PC-9 (cell line): Measurements from ENCODE around the gene GABRE. TPM values are rescaled to one million over a fixed set of nuclear protein-coding genes. Genes with fewer than 3 reads are reported as not detected.

Experiments used
- BruUV-seq: library from RNA; stranded (reverse); fragments of 400-500 nt; replicated peaks from 2 replicates; lab custom pipeline; 2021; lab: Mats Ljungman, UMichigan
- CTCF ChIA-PET: fragments of 300-600 bp; sonication (Branson Sonifier 250); formaldehyde crosslinking; loops from one replicate; lab custom pipeline; 2022; ENCODE audit warnings: antibody characterized with exemption; lab: Charles Lee
- POLR2A ChIA-PET: fragments of 300-600 bp; sonication (Branson Sonifier 250); formaldehyde crosslinking; loops from one replicate; lab custom pipeline; 2022; ENCODE audit warnings: antibody characterized with exemption; ENCODE audit not compliant: unreplicated experiment; lab: Charles Lee
- DNase-seq, 2 experiments: peaks; one replicate each; pipeline versions ENCODE4 v3.0.0 to v3.0.0-alpha.2; 2015 to 2022; ENCODE audit warnings: mixed read lengths in 1 of 2
- H2AFZ ChIP-seq: fragments of 200-600 bp; sonication (generic); 2 replicates; pipeline ENCODE4 v1.8.1; 2017; ENCODE audit warnings: antibody characterized with exemption
- H3F3A ChIP-seq: fragments of 200-600 bp; sonication (generic); 2 replicates; pipeline ENCODE4 v1.8.1; 2017; ENCODE audit warnings: antibody characterized with exemption, mild to moderate bottlenecking, low read depth; ENCODE audit not compliant: insufficient read depth
- H3K27ac ChIP-seq: fragments of 200-600 bp; sonication (generic); 2 replicates; pipeline ENCODE4 v1.6.1; 2016; ENCODE audit warnings: mixed run types
- H3K27me3 ChIP-seq: fragments of 200-600 bp; sonication (generic); 2 replicates; pipeline ENCODE4 v1.6.1; 2016; ENCODE audit warnings: low read depth, mixed run types; ENCODE audit not compliant: insufficient read depth
- H3K36me3 ChIP-seq: fragments of 200-600 bp; sonication (generic); 2 replicates; pipeline ENCODE4 v1.6.1; 2016; ENCODE audit warnings: low read depth, mixed run types
- H3K4me1 ChIP-seq: fragments of 200-600 bp; sonication (generic); replicated peaks from 2 replicates; pipeline ENCODE4 v1.6.1; 2016; ENCODE audit warnings: mixed run types; ENCODE audit not compliant: insufficient read depth
- H3K4me2 ChIP-seq: fragments of 200-600 bp; sonication (generic); 2 replicates; pipeline ENCODE4 v1.6.1; 2017; ENCODE audit warnings: mixed run types
- H3K4me3 ChIP-seq: fragments of 200-600 bp; sonication (generic); 2 replicates; pipeline ENCODE4 v1.6.1; 2016; ENCODE audit warnings: mixed run types
- H3K79me2 ChIP-seq: fragments of 200-600 bp; sonication (generic); 2 replicates; pipeline ENCODE4 v1.6.1; 2017; ENCODE audit warnings: low read depth, mixed run types
- H3K9me2 ChIP-seq: fragments of 200-600 bp; sonication (generic); 2 replicates; pipeline ENCODE4 v1.8.1; 2017; ENCODE audit warnings: mild to moderate bottlenecking; ENCODE audit not compliant: insufficient read depth
- H3K9me3 ChIP-seq: fragments of 200-600 bp; sonication (generic); 2 replicates; pipeline ENCODE4 v1.8.1; 2016; ENCODE audit warnings: low read depth; ENCODE audit not compliant: insufficient read depth
- H4K20me1 ChIP-seq: fragments of 200-600 bp; sonication (generic); 2 replicates; pipeline ENCODE4 v1.8.1; 2017; ENCODE audit not compliant: insufficient read depth
- CTCF ChIP-seq: fragments of 200-600 bp; sonication (generic); conservative IDR thresholded peaks from 2 replicates; pipeline ENCODE4 v1.6.1; 2017; ENCODE audit warnings: mixed run types, antibody characterized with exemption, mild to moderate bottlenecking, moderate library complexity
- EZH2 ChIP-seq: fragments of 200-600 bp; sonication (generic); IDR thresholded peaks from 2 replicates; pipeline ENCODE4 v1.8.0; 2017; ENCODE audit warnings: antibody characterized with exemption, low read depth
- intact Hi-C: fragments of 100-400 bp; cut with micrococcal nuclease; formaldehyde crosslinking; loops from one replicate; pipeline ENCODE4 v1.10.0; 2022; ENCODE audit not compliant: unreplicated experiment
- total RNA-seq: library from RNA; stranded (reverse); gene quantifications from 2 replicates; pipeline ENCODE4 v1.2.3, GENCODE V29; 2021

The GABRE gene
- total RNA-seq, 1 experiment from 2014 or later: 24.5 TPM

DNA sequence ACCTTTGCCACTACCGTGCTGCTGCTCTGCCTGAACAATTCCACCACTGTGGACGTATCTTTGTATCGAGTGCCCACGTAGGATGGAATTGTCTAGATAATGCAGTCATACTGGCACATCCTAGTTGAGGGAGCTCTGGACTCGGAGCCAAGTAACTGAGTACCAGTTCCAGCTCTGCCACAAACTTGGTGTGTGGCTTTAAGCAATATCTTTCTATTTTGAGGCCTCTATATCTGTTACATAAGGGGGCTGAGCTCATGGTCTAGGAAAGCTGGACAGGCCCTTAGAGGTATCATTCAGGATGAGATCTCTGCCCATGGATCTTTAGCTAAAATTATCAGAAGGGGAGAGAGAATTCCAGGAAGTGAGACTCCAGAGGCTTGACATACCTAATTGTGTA, 12.4 kb downstream of the GABRE start:
- no peaks in the 10 kb centered on the region for H3F3A ChIP-seq
- H4K20me1 ChIP-seq: no peaks in the 10 kb centered on the region
- CTCF ChIA-PET: no interaction called here
- no peaks in the 10 kb centered on the region for H3K79me2 ChIP-seq
- intact Hi-C loops: no loop called here
- H3K4me1 ChIP-seq: no peaks in the 10 kb centered on the region
- no TSS peak for BruUV-seq
- H3K27me3 ChIP-seq: no peaks in the 10 kb centered on the region
- no peaks in the 10 kb centered on the region for H3K9me3 ChIP-seq
- no peak overlapping the region for H3K4me3 ChIP-seq
- peaks cover 22% of the 10 kb centered on the region; the same call in 1 of the 2 replicates for H3K36me3 ChIP-seq
- POLR2A ChIA-PET: interaction anchor here (0.5 kb wide), 1 partner anchor 82 kb away, joined by 3 read pairs; no protein-coding TSS in a partner anchor
- H3K9me2 ChIP-seq: no peaks in the 10 kb centered on the region
- no peak for TF ChIP-seq EZH2
- TF ChIP-seq CTCF: no peak
- DNase-seq: no peak
- H3K27ac ChIP-seq: no peak overlapping the region
- H2AFZ ChIP-seq: no peak overlapping the region
- H3K4me2 ChIP-seq: no peak overlapping the region

DNA sequence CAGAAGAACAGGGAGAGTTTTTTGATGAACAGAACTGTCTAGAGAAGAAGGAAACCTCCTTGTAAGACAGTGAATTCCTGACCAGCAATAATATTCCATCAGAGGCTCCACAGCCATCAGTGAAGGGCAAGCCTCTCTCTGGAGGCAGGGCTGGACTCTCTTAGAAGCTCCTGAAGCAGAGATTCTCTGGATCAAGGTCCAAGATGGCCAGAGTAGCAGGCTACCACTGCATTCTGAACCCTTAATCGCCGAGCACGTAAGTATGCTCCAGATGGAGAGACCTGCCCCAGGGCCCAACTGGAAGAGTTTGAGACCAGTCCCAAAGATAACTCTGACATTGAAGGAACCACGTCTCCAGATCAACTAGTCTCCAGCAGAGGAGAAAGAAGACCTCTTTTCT, 16.4 kb downstream of the GABRE start:
- no peaks in the 10 kb centered on the region; the same call in 1 of the 2 replicates for H3K9me3 ChIP-seq
- H3F3A ChIP-seq: no peaks in the 10 kb centered on the region
- no peak overlapping the region for H3K4me2 ChIP-seq
- TF ChIP-seq CTCF (no peak), EZH2 (no peak)
- H3K27ac ChIP-seq: no peak overlapping the region
- no peaks in the 10 kb centered on the region for H4K20me1 ChIP-seq
- DNase-seq: peak in 1 of 2 experiments; percentile 32
- H3K9me2 ChIP-seq: no peaks in the 10 kb centered on the region
- no peaks in the 10 kb centered on the region for H3K27me3 ChIP-seq
- intact Hi-C loops: no loop called here
- peaks cover 31% of the 10 kb centered on the region; the same call in 1 of the 2 replicates for H3K36me3 ChIP-seq
- BruUV-seq: no TSS peak
- POLR2A ChIA-PET: no interaction called here
- H3K4me3 ChIP-seq: no peak overlapping the region
- H3K4me1 ChIP-seq: no peaks in the 10 kb centered on the region
- no peak overlapping the region for H2AFZ ChIP-seq
- no peaks in the 10 kb centered on the region for H3K79me2 ChIP-seq
- CTCF ChIA-PET: interaction anchor here (0.6 kb wide), 1 partner anchor 983 kb away, joined by 3 read pairs; no protein-coding TSS in a partner anchor

GRCh38 chrX:151954730-151955129, 19.7 kb downstream of the GABRE start:
- H3K36me3 ChIP-seq: peaks cover 27% of the 10 kb centered on the region; the same call in 1 of the 2 replicates
- no peak for DNase-seq

More at GRCh38 chrX:151954730-151955129, 19.7 kb downstream of the GABRE start:
- Histone ChIP-seq H3K9me3 (peaks cover 2% of the 10 kb centered on the region; the same call in 1 of the 2 replicates), H3K27ac (no peak overlapping the region), H2AFZ (no peak overlapping the region), H3K4me2 (no peak overlapping the region), H3F3A (0 out of 2 replicates have a peak, but pooled peaks cover 4% of the 10 kb centered on the region), H3K79me2 (no peaks in the 10 kb centered on the region), H3K4me3 (no peak overlapping the region), H3K27me3 (no peaks in the 10 kb centered on the region), H4K20me1 (no peaks in the 10 kb centered on the region), H3K4me1 (no peaks in the 10 kb centered on the region), H3K9me2 (no peaks in the 10 kb centered on the region)
- no peak for TF ChIP-seq CTCF
- no peak for TF ChIP-seq EZH2
- BruUV-seq: no TSS peak
- POLR2A ChIA-PET: no interaction called here
- intact Hi-C loops: no loop called here
- CTCF ChIA-PET: no interaction called here
